Mammary epithelial cell (primary cell): ENCODE measurements around the gene TBXA2R.

ENCODE experiments used
- EZH2 ChIP-seq: IDR thresholded peaks from 2 replicates; pipeline ENCODE4 v1.6.1; 2012; ENCODE audit warnings: low read length, inconsistent platforms, borderline replicate concordance
- TF ChIP-seq, protein P1 (sequence below), 2 donors: IDR thresholded peaks in 1 of 2; conservative IDR thresholded peaks in 1 of 2; 2 replicates each; pipeline ENCODE4 v1.5.1; 2011 to 2012; ENCODE audit warnings: inconsistent platforms in 2 of 2, low read length in 2 of 2, mild to moderate bottlenecking in 2 of 2, control low read depth in 1 of 2, low read depth in 1 of 2; ENCODE audit not compliant: insufficient read depth in 1 of 2; ENCODE audit errors: extremely low read depth in 1 of 2

DNA sequence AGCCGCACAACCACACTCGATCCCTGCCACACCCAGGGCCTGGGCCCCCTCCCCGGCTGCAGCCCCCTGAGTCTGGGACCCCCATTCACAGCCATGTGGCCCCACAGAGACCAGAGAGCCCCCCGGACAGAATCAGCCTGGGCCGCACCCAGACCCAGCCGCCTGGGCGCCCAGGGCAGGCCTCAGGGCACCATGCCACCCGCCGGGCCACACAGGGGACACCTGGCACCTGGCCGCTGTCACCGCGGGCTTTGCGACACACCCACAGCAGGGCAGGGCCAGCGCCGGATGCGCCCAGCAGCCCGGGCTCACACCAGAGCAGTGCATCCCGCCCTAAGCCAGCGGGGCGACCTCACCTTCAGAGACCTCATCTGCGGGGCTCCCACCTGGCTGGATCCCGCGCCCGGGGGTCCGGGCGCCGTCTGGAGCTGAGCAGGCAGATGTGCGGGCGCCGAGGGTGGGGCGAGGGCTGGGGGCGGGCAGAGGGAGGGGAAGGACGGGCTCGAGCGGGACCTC, 443 bp downstream of the TBXA2R start:
- TF ChIP-seq, protein P1, sequence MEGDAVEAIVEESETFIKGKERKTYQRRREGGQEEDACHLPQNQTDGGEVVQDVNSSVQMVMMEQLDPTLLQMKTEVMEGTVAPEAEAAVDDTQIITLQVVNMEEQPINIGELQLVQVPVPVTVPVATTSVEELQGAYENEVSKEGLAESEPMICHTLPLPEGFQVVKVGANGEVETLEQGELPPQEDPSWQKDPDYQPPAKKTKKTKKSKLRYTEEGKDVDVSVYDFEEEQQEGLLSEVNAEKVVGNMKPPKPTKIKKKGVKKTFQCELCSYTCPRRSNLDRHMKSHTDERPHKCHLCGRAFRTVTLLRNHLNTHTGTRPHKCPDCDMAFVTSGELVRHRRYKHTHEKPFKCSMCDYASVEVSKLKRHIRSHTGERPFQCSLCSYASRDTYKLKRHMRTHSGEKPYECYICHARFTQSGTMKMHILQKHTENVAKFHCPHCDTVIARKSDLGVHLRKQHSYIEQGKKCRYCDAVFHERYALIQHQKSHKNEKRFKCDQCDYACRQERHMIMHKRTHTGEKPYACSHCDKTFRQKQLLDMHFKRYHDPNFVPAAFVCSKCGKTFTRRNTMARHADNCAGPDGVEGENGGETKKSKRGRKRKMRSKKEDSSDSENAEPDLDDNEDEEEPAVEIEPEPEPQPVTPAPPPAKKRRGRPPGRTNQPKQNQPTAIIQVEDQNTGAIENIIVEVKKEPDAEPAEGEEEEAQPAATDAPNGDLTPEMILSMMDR (conservative IDR thresholded peaks at IDR 0.05 in 1 of 2, IDR thresholded peaks at IDR 0.05 in 1 of 2; ENCODE audit: extremely low read depth in 1 of 2, insufficient read depth in 1 of 2, low read depth in 1 of 2, low read length in 2 of 2), result no peak
- no peak for TF ChIP-seq EZH2
